CD4-positive, alpha-beta T cell (primary cell): ENCODE measurements around the gene DUOX1. TPM values are rescaled to one million over a fixed set of nuclear protein-coding genes. Genes with fewer than 3 reads are reported as not detected.

Source experiments
- ATAC-seq: fragments of 200-7000 bp; cut with Tn5 transposase; one replicate; pipeline ENCODE4 v1.10.0; 2022; ENCODE audit warnings: mild to moderate bottlenecking; ENCODE audit not compliant: poor library complexity
- CTCF ChIA-PET: fragments of 350-600 bp; sonication (Branson Sonifier 250); formaldehyde crosslinking; loops from one replicate; lab custom pipeline; 2021; ENCODE audit warnings: antibody characterized with exemption, inconsistent platforms; lab: Charles Lee
- POLR2A ChIA-PET: fragments of 350-600 bp; sonication (Branson Sonifier 250); formaldehyde crosslinking; loops from one replicate; lab custom pipeline; 2021; ENCODE audit warnings: antibody characterized with exemption, inconsistent platforms; lab: Charles Lee
- DNase-seq, 14 experiments: peaks; one replicate each; pipeline ENCODE4 v3.0.0-alpha.2; 2013 to 2020; ENCODE audit warnings: mixed read lengths in 2 of 14
- H3K27ac ChIP-seq, 2 donors: one replicate each; pipeline versions ENCODE4 v1.5.1 to v1.7.0; 2013; ENCODE audit warnings: low read length in 2 of 2, low read depth in 1 of 2, mild to moderate bottlenecking in 1 of 2
- H3K27me3 ChIP-seq, 2 experiments: 1 replicate in 1 of 2; 2 replicates in 1 of 2; pipeline versions ENCODE4 v1.6.1 to v1.7.0; 2013; ENCODE audit warnings: low read length in 2 of 2, control low read depth in 1 of 2, mild to moderate bottlenecking in 1 of 2, moderate library complexity in 1 of 2; ENCODE audit not compliant: insufficient read depth in 2 of 2, control insufficient read depth in 1 of 2
- H3K36me3 ChIP-seq: one replicate; pipeline ENCODE4 v1.6.1; 2013; ENCODE audit warnings: low read length, control low read depth; ENCODE audit not compliant: insufficient read depth
- H3K4me1 ChIP-seq: one replicate; pipeline ENCODE4 v1.6.1; 2013; ENCODE audit warnings: low read length, control low read depth; ENCODE audit not compliant: insufficient read depth
- H3K4me3 ChIP-seq: one replicate; pipeline ENCODE4 v1.5.1; 2013; ENCODE audit warnings: mild to moderate bottlenecking, low read length, moderate library complexity
- H3K9me3 ChIP-seq, 2 experiments: 1 replicate in 1 of 2; 2 replicates in 1 of 2; pipeline versions ENCODE4 v1.6.1 to v1.7.0; 2013; ENCODE audit warnings: low read length in 2 of 2, mild to moderate bottlenecking in 2 of 2, control low read depth in 1 of 2, moderate library complexity in 1 of 2; ENCODE audit not compliant: control insufficient read depth in 1 of 2, insufficient read depth in 1 of 2
- H3K27ac Mint-ChIP-seq: one replicate; pipeline ENCODE4 v1.8.0; 2020; ENCODE audit warnings: mixed read lengths
- H3K27me3 Mint-ChIP-seq: one replicate; pipeline ENCODE4 v1.8.0; 2021; ENCODE audit warnings: mixed read lengths
- H3K36me3 Mint-ChIP-seq: one replicate; pipeline ENCODE4 v1.8.0; 2021; ENCODE audit warnings: low read depth, mixed read lengths
- H3K4me1 Mint-ChIP-seq: one replicate; pipeline ENCODE4 v1.8.0; 2021; ENCODE audit warnings: low read depth, mixed read lengths
- H3K4me3 Mint-ChIP-seq: one replicate; pipeline ENCODE4 v1.8.0; 2020; ENCODE audit warnings: mild to moderate bottlenecking, mixed read lengths
- H3K9me3 Mint-ChIP-seq: one replicate; pipeline ENCODE4 v1.8.0; 2020; ENCODE audit warnings: mixed read lengths
- intact Hi-C, 2 experiments: fragments of 100-400 bp; cut with DNase I in 1 of 2; cut with micrococcal nuclease in 1 of 2; formaldehyde crosslinking; loops; one replicate each; pipeline versions ENCODE4 v1.15.1 to v1.9.0; 2023 to 2025; cut with DNase I, micrococcal nuclease
- total RNA-seq, 174 experiments: library from RNA in 2 of 174; stranded (reverse) in 2 of 174; gene quantifications; one replicate each; pipeline ENCODE4 v1.2.3 and lab custom pipeline; 2021 to 2026
- TF ChIP-seq, protein P1 (sequence below): fragments of 200-600 bp; IDR thresholded peaks from one replicate; pipeline ENCODE4 v1.8.0; 2022; ENCODE audit warnings: antibody characterized with exemption, mild to moderate bottlenecking

Gene DUOX1
- total RNA-seq, 2 experiments from 2014 or later = 0.17 to 0.25 TPM

DNA sequence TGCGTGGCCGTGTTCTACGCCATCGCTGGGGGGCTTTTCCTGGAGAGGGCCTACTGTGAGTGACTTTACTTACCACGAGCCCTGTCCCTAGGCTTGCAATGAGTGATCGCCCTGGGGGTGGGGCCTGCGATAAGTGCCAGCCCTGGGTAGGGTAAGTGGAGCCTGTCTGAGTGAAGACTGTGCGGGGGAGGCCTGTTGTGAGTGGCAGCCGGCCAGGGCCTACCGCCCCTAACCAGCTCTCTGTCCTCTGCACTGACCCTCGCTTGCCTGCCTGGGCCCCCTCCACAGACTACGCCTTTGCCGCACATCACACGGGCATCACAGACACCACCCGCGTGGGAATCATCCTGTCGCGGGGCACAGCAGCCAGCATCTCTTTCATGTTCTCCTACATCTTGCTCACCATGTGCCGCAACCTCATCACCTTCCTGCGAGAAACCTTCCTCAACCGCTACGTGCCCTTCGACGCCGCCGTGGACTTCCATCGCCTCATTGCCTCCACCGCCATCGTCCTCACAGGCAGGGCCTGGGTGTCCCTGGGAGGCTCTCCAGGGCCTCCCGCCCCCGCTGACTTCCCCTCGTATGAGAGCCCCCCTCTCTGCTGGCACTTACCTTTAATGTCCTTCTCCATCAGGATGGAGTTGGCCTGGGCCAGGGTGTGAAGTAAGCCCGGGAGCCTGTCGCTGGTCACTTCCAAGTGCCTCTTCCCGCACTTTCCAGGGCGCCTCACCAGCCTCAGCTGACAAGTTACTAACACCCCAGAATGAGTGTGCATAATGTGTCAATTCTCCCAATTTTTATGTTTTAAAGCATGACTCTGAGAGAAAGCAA lies 22.4 kb downstream of the DUOX1 start:
- intact Hi-C loops = no loop called here
- no peaks in the 10 kb centered on the region for H3K9me3 Mint-ChIP-seq
- no peaks in the 10 kb centered on the region for H3K36me3 Mint-ChIP-seq
- DNase-seq = no peak
- H3K27ac ChIP-seq = no peak overlapping the region
- H3K4me3 ChIP-seq = no peak overlapping the region
- H3K27me3 Mint-ChIP-seq = no peaks in the 10 kb centered on the region
- no peak overlapping the region for H3K27ac Mint-ChIP-seq
- ATAC-seq = no peak
- no peak overlapping the region for H3K4me3 Mint-ChIP-seq
- POLR2A ChIA-PET = no interaction called here
- no peaks in the 10 kb centered on the region for H3K4me1 ChIP-seq
- no peaks in the 10 kb centered on the region for H3K36me3 ChIP-seq
- no peaks in the 10 kb centered on the region for H3K9me3 ChIP-seq
- H3K4me1 Mint-ChIP-seq = no peaks in the 10 kb centered on the region
- no peaks in the 10 kb centered on the region for H3K27me3 ChIP-seq
- CTCF ChIA-PET = no interaction called here
- TF ChIP-seq, protein P1, sequence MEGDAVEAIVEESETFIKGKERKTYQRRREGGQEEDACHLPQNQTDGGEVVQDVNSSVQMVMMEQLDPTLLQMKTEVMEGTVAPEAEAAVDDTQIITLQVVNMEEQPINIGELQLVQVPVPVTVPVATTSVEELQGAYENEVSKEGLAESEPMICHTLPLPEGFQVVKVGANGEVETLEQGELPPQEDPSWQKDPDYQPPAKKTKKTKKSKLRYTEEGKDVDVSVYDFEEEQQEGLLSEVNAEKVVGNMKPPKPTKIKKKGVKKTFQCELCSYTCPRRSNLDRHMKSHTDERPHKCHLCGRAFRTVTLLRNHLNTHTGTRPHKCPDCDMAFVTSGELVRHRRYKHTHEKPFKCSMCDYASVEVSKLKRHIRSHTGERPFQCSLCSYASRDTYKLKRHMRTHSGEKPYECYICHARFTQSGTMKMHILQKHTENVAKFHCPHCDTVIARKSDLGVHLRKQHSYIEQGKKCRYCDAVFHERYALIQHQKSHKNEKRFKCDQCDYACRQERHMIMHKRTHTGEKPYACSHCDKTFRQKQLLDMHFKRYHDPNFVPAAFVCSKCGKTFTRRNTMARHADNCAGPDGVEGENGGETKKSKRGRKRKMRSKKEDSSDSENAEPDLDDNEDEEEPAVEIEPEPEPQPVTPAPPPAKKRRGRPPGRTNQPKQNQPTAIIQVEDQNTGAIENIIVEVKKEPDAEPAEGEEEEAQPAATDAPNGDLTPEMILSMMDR = no peak

DNA sequence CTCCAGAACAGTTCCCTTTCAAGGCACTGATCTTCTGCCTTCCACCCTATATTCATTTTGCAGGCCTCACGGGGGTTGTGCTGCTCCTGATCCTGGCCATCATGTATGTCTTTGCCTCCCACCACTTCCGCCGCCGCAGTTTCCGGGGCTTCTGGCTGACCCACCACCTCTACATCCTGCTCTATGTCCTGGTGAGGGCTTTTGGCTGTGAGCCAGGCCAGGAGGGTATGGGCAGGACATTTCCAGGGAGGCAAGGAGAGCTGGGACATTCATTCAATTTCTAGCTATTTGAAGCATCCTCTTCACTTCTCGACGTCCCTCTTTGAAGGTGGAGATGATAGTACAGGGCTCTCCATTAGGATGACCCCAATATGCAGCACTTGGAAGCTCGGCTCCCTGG lies 25.9 kb downstream of the DUOX1 start:
- TF ChIP-seq, protein P1 = no peak
- H3K27me3 Mint-ChIP-seq = no peaks in the 10 kb centered on the region

DNA sequence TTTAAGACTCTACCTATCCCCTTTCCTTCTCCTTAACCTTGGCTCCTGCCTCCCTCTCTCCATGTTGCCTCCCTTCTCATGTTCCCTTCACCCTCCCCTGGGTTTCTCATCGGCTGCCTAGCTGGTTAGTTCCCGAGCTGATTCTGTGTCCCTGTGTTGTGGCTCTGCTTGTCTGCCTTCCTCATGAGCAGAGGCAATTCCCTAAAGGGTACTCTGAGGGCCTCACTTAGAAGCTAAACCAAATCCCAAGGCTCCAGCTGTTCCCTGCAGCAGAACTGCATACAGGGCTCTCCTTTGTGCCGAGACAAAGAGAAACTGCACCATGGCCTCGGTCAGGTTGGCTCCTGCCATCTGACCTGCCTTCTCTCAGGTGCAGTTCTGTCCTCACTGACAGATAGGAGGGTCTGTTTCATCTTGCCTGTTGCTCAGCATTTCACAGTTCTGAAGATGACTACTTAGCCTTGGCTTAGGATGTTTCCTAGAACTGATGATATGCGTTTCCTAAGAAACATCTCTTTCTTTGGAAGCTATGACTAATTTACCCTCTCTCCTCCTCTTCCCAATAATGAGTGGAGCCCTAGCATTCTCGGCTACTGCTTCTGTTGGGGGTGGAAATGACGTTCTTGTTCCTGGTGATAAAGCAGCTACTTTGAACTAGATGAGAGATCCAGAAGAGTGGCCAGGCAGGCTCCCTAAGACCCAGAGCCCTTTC lies 27.1 kb downstream of the DUOX1 start:
- H3K4me3 Mint-ChIP-seq = no peak overlapping the region

More for the DNA sequence above, 25.9 kb downstream of the DUOX1 start:
- no peaks in the 10 kb centered on the region for H3K9me3 Mint-ChIP-seq
- no peak overlapping the region for H3K4me3 Mint-ChIP-seq
- no peak overlapping the region for H3K27ac Mint-ChIP-seq
- intact Hi-C loops = loop anchor here in 1 of 2 experiments (1.0 kb wide), 1 partner anchor 106 kb away; no protein-coding TSS in a partner anchor
- no peaks in the 10 kb centered on the region for H3K4me1 ChIP-seq
- DNase-seq (no peak), ATAC-seq (no peak)
- no peaks in the 10 kb centered on the region for H3K36me3 ChIP-seq
- POLR2A ChIA-PET = no interaction called here
- H3K4me1 Mint-ChIP-seq = no peaks in the 10 kb centered on the region
- CTCF ChIA-PET = interaction anchor here (1.1 kb wide), 1 partner anchor 50 kb away, joined by 3 read pairs; no protein-coding TSS in a partner anchor
- H3K27ac ChIP-seq = no peak overlapping the region
- no peaks in the 10 kb centered on the region for H3K9me3 ChIP-seq
- no peak overlapping the region for H3K4me3 ChIP-seq
- H3K27me3 ChIP-seq = no peaks in the 10 kb centered on the region
- H3K36me3 Mint-ChIP-seq = no peaks in the 10 kb centered on the region

More for the DNA sequence above, 27.1 kb downstream of the DUOX1 start:
- Histone ChIP-seq H3K4me3 (no peak overlapping the region), H3K36me3 (no peaks in the 10 kb centered on the region), H3K27ac (no peak overlapping the region), H3K9me3 (no peaks in the 10 kb centered on the region), H3K4me1 (no peaks in the 10 kb centered on the region), H3K27me3 (no peaks in the 10 kb centered on the region)
- TF ChIP-seq, protein P1 = no peak
- H3K9me3 Mint-ChIP-seq = no peaks in the 10 kb centered on the region
- intact Hi-C loops = loop anchor here in 1 of 2 experiments (1.0 kb wide), 1 partner anchor 104 kb away; no protein-coding TSS in a partner anchor
- H3K4me1 Mint-ChIP-seq = no peaks in the 10 kb centered on the region
- H3K27me3 Mint-ChIP-seq = no peaks in the 10 kb centered on the region
- H3K27ac Mint-ChIP-seq = no peak overlapping the region
- DNase-seq (no peak), ATAC-seq (no peak)
- POLR2A ChIA-PET = no interaction called here
- CTCF ChIA-PET = no interaction called here
- H3K36me3 Mint-ChIP-seq = no peaks in the 10 kb centered on the region
